Memory B cell (primary cell): ENCODE results near the gene VMP1.
"Not testable (repeated sequence)": the region's sequence is repeated elsewhere in the genome, so short reads cannot be mapped to it uniquely, and the experiment has no call there.

ENCODE experiments used
- ATAC-seq: fragments of 150-1000 bp; cut with Tn5 transposase; 2 replicates; pipeline ENCODE4 v1.10.0; 2021; ENCODE audit warnings: low read depth, mild to moderate bottlenecking, moderate library complexity
- DNase-seq, 2 donors: peaks; one replicate each; pipeline ENCODE4 v3.0.0; 2022; ENCODE audit warnings: low spot score in 2 of 2
- H3K27ac Mint-ChIP-seq: one replicate; pipeline ENCODE4 v1.8.0; 2022; ENCODE audit warnings: mild to moderate bottlenecking, moderate library complexity, mixed read lengths
- H3K27me3 Mint-ChIP-seq: one replicate; pipeline ENCODE4 v1.8.0; 2022; ENCODE audit warnings: mixed read lengths
- H3K36me3 Mint-ChIP-seq: one replicate; pipeline ENCODE4 v1.8.0; 2022; ENCODE audit warnings: mild to moderate bottlenecking, mixed read lengths
- H3K4me1 Mint-ChIP-seq: one replicate; pipeline ENCODE4 v1.8.0; 2022; ENCODE audit warnings: mixed read lengths
- H3K4me3 Mint-ChIP-seq: one replicate; pipeline ENCODE4 v1.8.0; 2022; ENCODE audit warnings: mild to moderate bottlenecking, moderate library complexity, mixed read lengths
- H3K9me3 Mint-ChIP-seq: one replicate; pipeline ENCODE4 v1.8.0; 2022; ENCODE audit warnings: mixed read lengths

VMP1 gene

DNA sequence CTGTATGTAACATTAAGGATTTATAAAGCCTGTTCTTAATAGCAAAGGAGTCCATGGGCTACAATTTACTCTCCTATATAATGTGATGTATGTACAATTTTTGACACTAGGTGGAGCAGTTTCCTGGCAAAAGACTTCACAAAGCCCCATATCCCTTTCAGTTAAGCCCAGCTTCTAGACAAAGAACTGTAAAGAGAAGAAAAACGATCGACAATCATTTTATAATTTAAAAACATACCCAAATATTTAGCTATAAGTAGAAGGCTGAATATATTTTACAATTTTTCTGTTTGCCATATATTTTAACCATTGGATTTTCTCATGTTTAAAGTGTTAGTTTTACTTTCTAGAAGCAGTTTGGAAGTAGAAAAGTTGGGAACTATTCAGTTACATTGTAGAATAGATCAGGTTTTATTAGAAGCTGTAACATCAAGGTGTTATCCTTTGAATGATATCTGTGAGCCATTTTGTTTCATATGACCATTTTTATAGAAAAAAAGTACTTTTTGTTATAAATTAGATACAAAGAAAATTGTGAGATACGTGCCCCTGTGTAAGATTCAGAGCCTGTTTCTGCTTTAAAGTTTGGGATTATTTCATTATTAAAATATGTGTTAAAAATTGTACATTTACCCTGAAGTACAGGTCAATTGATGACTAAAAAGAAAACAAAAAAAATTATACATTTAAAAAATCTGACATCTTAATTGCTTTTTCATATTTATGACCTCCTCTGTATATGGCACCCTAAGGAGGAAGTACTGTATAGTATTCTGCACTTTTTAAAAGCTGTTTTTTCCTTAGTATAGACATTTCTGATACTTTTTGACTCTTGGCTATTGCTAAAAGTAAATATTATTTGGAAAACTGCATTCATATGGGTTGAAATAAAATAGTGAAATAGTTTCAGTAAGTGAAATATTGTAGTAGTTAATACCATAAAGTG is 46.3 kb downstream of the VMP1 start:
- Mint-ChIP-seq H3K27me3 (no peaks in the 10 kb centered on the region), H3K4me3 (no peak overlapping the region), H3K9me3 (no peaks in the 10 kb centered on the region), H3K4me1 (peaks cover 5% of the 10 kb centered on the region), H3K36me3 (peaks cover 4% of the 10 kb centered on the region), H3K27ac (peak overlapping the region; percentile 45)
- DNase-seq (peak in 1 of 2 donors; percentile 67), ATAC-seq (peak; percentile 97)

DNA sequence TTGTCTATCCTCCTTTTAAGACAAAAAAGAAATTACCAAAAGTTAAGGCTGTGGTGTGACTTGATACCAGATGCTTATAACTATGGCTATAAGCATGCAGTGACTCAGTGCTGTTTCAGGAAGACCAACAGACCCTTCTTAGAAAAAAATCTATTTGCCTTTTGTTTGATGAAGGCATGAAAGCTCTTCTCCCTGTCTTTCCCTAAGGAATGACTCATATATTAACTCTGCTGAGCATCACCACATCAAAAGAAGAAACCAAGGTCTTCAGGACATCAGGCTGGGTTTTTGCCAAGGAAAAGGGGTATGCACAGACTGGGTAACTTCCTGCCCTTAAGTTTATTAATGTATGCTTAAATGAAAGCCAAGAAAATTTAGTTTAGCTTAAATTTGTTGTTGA is 47.1 kb downstream of the VMP1 start:
- Mint-ChIP-seq H3K4me1 (peaks cover 5% of the 10 kb centered on the region), H3K36me3 (peaks cover 7% of the 10 kb centered on the region), H3K27ac (peak overlapping the region; percentile 45), H3K4me3 (no peak overlapping the region), H3K9me3 (peaks cover 2% of the 10 kb centered on the region), H3K27me3 (no peaks in the 10 kb centered on the region)
- no peak for ATAC-seq
- DNase-seq, result no peak

DNA sequence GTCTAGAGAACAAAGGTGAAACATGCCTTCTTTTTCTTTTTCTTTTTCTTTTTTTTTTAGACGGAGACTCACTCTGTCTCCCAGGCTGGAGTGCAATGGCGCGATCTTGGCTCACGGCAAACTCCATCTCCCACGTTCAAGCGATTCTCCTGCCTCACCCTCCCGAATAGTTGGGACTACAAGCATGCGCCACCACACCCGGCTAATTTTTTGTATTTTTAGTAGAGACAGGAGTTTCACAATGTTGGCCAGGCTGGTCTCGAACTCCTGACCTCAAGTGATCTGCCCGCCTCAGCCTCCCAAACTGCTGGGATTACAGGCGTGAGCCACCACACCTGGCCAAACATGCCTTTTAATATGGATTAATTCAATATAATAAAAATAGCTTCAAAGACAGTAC is 47.6 kb downstream of the VMP1 start:
- H3K4me1 Mint-ChIP-seq, H3K27ac Mint-ChIP-seq, H3K27me3 Mint-ChIP-seq, H3K4me3 Mint-ChIP-seq, ATAC-seq, DNase-seq, H3K9me3 Mint-ChIP-seq: not testable (repeated sequence)
- peaks cover 11% of the 10 kb centered on the region for H3K36me3 Mint-ChIP-seq

GRCh38 chr17:59756236-59756818 is 48.9 kb downstream of the VMP1 start:
- Mint-ChIP-seq H3K27ac (no peak overlapping the region), H3K4me1 (peaks cover 5% of the 10 kb centered on the region)

GRCh38 chr17:59757043-59757442 is 49.6 kb downstream of the VMP1 start:
- no peak for DNase-seq
- H3K4me1 Mint-ChIP-seq, result peaks cover 8% of the 10 kb centered on the region
- ATAC-seq, result no peak
- no peak overlapping the region for H3K4me3 Mint-ChIP-seq
- peaks cover 2% of the 10 kb centered on the region for H3K9me3 Mint-ChIP-seq
- peaks cover 15% of the 10 kb centered on the region for H3K36me3 Mint-ChIP-seq
- no peaks in the 10 kb centered on the region for H3K27me3 Mint-ChIP-seq
- no peak overlapping the region for H3K27ac Mint-ChIP-seq

More at GRCh38 chr17:59756236-59756818, 48.9 kb downstream of the VMP1 start:
- no peaks in the 10 kb centered on the region for H3K27me3 Mint-ChIP-seq
- no peak overlapping the region for H3K4me3 Mint-ChIP-seq
- H3K9me3 Mint-ChIP-seq, result peaks cover 2% of the 10 kb centered on the region
- no peak for ATAC-seq
- DNase-seq, result no peak
- H3K36me3 Mint-ChIP-seq, result peaks cover 11% of the 10 kb centered on the region

DNA sequence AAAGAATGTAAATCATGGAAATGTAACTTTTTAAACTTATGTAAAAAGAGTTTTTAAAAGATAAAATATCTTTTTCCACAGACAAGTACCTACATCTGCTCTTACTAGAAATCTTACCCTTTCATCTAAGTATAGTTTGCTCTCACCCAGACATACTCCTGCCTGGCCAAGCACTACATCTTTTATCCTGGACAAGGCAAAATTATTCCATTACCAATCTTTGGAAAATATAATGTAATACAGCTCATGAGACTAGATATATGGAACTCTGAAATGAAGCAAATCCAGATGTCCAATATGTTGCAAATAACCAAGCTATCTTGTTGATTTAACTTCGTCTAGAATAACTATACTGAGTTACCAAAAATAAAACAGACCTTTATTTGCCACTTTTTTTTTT is 50.0 kb downstream of the VMP1 start:
- Mint-ChIP-seq H3K27me3 (no peaks in the 10 kb centered on the region), H3K36me3 (peaks cover 15% of the 10 kb centered on the region), H3K9me3 (peaks cover 2% of the 10 kb centered on the region), H3K4me1 (peaks cover 6% of the 10 kb centered on the region), H3K4me3 (no peak overlapping the region), H3K27ac (no peak overlapping the region)
- DNase-seq, result no peak
- ATAC-seq, result no peak

GRCh38 chr17:59757881-59758385 is 50.5 kb downstream of the VMP1 start:
- H3K27ac Mint-ChIP-seq, result no peak overlapping the region
- peaks cover 6% of the 10 kb centered on the region for H3K4me1 Mint-ChIP-seq
- H3K27me3 Mint-ChIP-seq, result no peaks in the 10 kb centered on the region
- ATAC-seq (no peak), DNase-seq (no peak)
- H3K4me3 Mint-ChIP-seq, result no peak overlapping the region
- H3K9me3 Mint-ChIP-seq, result peaks cover 2% of the 10 kb centered on the region
- peaks cover 15% of the 10 kb centered on the region for H3K36me3 Mint-ChIP-seq

DNA sequence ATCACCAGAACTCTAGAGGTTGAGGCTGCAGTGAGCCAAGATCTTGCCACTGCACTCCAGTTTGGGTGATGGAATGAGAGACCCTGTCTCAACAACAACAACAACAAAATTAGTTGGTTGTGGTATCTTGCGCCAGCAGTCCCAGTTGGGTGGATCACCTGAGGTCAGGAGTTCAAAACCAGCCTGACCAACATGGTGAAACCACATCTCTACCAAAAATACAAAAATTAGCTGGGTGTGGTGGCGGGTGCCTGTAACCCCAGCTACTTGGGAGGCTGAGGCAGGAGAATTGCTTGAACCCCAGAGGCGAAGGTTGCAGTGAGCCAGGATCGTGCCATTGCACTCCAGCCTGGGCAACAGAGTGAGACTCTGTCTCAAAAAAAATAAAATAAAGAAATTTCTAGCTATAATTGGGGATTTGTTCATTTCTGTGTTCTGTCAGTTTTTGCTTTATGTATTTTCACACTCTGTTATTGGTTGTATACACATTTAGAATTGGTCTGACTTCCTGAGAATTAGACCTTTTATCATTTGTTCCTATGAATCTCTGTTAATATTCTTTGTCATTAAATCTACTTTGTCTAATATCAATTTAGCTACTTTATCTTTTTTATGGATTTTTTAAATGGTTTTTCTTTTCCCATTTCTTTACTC is 51.7 kb downstream of the VMP1 start:
- H3K9me3 Mint-ChIP-seq, H3K4me1 Mint-ChIP-seq, DNase-seq, ATAC-seq, H3K27ac Mint-ChIP-seq, H3K4me3 Mint-ChIP-seq, H3K27me3 Mint-ChIP-seq: not testable (repeated sequence)
- peaks cover 15% of the 10 kb centered on the region for H3K36me3 Mint-ChIP-seq

- Mint-ChIP-seq H3K9me3 (peaks cover 2% of the 10 kb centered on the region), H3K4me1 (peaks cover 3% of the 10 kb centered on the region), H3K4me3 (no peak overlapping the region), H3K27me3 (no peaks in the 10 kb centered on the region), H3K27ac (no peak overlapping the region), H3K36me3 (peaks cover 17% of the 10 kb centered on the region)
- DNase-seq (no peak), ATAC-seq (no peak)
Observed at GRCh38 chr17:59760160-59760559, 52.7 kb downstream of the VMP1 start.

GRCh38 chr17:59761385-59762048 is 54.1 kb downstream of the VMP1 start:
- ATAC-seq, result no peak
- H3K27me3 Mint-ChIP-seq, result no peaks in the 10 kb centered on the region
- H3K36me3 Mint-ChIP-seq, result peaks cover 17% of the 10 kb centered on the region
- no peak overlapping the region for H3K4me3 Mint-ChIP-seq
- peaks cover 3% of the 10 kb centered on the region for H3K4me1 Mint-ChIP-seq
- DNase-seq, result no peak
- no peak overlapping the region for H3K27ac Mint-ChIP-seq
- H3K9me3 Mint-ChIP-seq, result peaks cover 2% of the 10 kb centered on the region

- no peak for DNase-seq
- peaks cover 2% of the 10 kb centered on the region for H3K9me3 Mint-ChIP-seq
- H3K27ac Mint-ChIP-seq, result no peak overlapping the region
- H3K4me3 Mint-ChIP-seq, result no peak overlapping the region
- H3K36me3 Mint-ChIP-seq, result peaks cover 17% of the 10 kb centered on the region
- no peaks in the 10 kb centered on the region for H3K27me3 Mint-ChIP-seq
- no peak for ATAC-seq
- H3K4me1 Mint-ChIP-seq, result peaks cover 3% of the 10 kb centered on the region
Observed at GRCh38 chr17:59762049-59762823, 54.8 kb downstream of the VMP1 start.

- Mint-ChIP-seq H3K36me3 (peaks cover 17% of the 10 kb centered on the region), H3K4me3 (no peak overlapping the region), H3K27me3 (no peaks in the 10 kb centered on the region), H3K9me3 (peaks cover 2% of the 10 kb centered on the region), H3K27ac (no peak overlapping the region), H3K4me1 (peaks cover 3% of the 10 kb centered on the region)
- ATAC-seq (no peak), DNase-seq (no peak)
Observed at GRCh38 chr17:59762824-59763374, 55.4 kb downstream of the VMP1 start.

GRCh38 chr17:59763861-59764260 is 56.4 kb downstream of the VMP1 start:
- Mint-ChIP-seq H3K4me3 (no peak overlapping the region), H3K36me3 (peaks cover 22% of the 10 kb centered on the region), H3K27me3 (no peaks in the 10 kb centered on the region), H3K9me3 (peaks cover 2% of the 10 kb centered on the region), H3K4me1 (peaks cover 3% of the 10 kb centered on the region), H3K27ac (no peak overlapping the region)
- ATAC-seq (no peak), DNase-seq (no peak)
